ENCODE measurements around the gene SIRPA. TPM values are rescaled to one million over a fixed set of nuclear protein-coding genes. Genes with fewer than 3 reads are reported as not detected.

Gene SIRPA
- total RNA-seq, 1 experiment from 2014 or later: 12.8 TPM

GRCh38 chr20:1868856-1869255, 26.4 kb upstream of the SIRPA start:
- no peaks in the 10 kb centered on the region for H4K20me1 ChIP-seq (ENCODE audit: low read length)
- no peaks in the 10 kb centered on the region for H3K36me3 ChIP-seq (ENCODE audit: low read depth, low read length)
- BruUV-seq (replicated peaks): no TSS peak
- no peak overlapping the region for H2AFZ ChIP-seq (ENCODE audit: low read length)
- ATAC-seq: no peak
- H3K27ac ChIP-seq (ENCODE audit: low read length): no peak overlapping the region
- no peaks in the 10 kb centered on the region for H3K79me2 ChIP-seq (ENCODE audit: low read length)
- no peaks in the 10 kb centered on the region for H3K4me1 ChIP-seq (ENCODE audit: insufficient read depth, low read length)
- no peak overlapping the region for H3K9ac ChIP-seq (ENCODE audit: low read length)
- no peaks in the 10 kb centered on the region for H3K9me3 ChIP-seq (ENCODE audit: low read length)
- TF ChIP-seq EZH2 (IDR thresholded peaks at IDR 0.05; ENCODE audit: low read length, unreplicated experiment) (no peak), EZH2phosphoT487 (IDR thresholded peaks at IDR 0.05; ENCODE audit: borderline replicate concordance, low read length) (no peak), CTCF (conservative IDR thresholded peaks at IDR 0.05; ENCODE audit: low read depth, low read length) (no peak)
- H3K4me3 ChIP-seq (ENCODE audit: low read length): no peak overlapping the region
- H3K27me3 ChIP-seq (ENCODE audit: low read length): no peaks in the 10 kb centered on the region
- no peaks in the 10 kb centered on the region for H3K9me2 ChIP-seq (replicated peaks; ENCODE audit: low read length)
- ChIA-PET CTCF (no interaction called here), POLR2A (ENCODE audit: unreplicated experiment) (no interaction called here)
- H3F3A ChIP-seq (ENCODE audit: low read length, unreplicated experiment): no peaks in the 10 kb centered on the region
- no peak overlapping the region for H3K4me2 ChIP-seq (ENCODE audit: low read length)
- intact Hi-C loops (cut with micrococcal nuclease): no loop called here
- DNase-seq: no peak

GRCh38 chr20:1870323-1870722, 24.9 kb upstream of the SIRPA start:
- ATAC-seq (no peak), DNase-seq (no peak)
- intact Hi-C loops (cut with micrococcal nuclease): no loop called here
- H3K4me2 ChIP-seq (ENCODE audit: low read length): no peak overlapping the region
- H4K20me1 ChIP-seq (ENCODE audit: low read length): no peaks in the 10 kb centered on the region
- H3K79me2 ChIP-seq (ENCODE audit: low read length): no peaks in the 10 kb centered on the region
- H3K27ac ChIP-seq (ENCODE audit: low read length): no peak overlapping the region
- no peak overlapping the region for H3K9ac ChIP-seq (ENCODE audit: low read length)
- H3K4me1 ChIP-seq (ENCODE audit: insufficient read depth, low read length): no peaks in the 10 kb centered on the region
- no peaks in the 10 kb centered on the region for H3K9me2 ChIP-seq (replicated peaks; ENCODE audit: low read length)
- H3K36me3 ChIP-seq (ENCODE audit: low read depth, low read length): no peaks in the 10 kb centered on the region
- no peaks in the 10 kb centered on the region for H3K27me3 ChIP-seq (ENCODE audit: low read length)
- POLR2A ChIA-PET (ENCODE audit: unreplicated experiment): no interaction called here
- no peaks in the 10 kb centered on the region for H3K9me3 ChIP-seq (ENCODE audit: low read length)
- H3F3A ChIP-seq (ENCODE audit: low read length, unreplicated experiment): no peaks in the 10 kb centered on the region
- no peak overlapping the region for H2AFZ ChIP-seq (ENCODE audit: low read length)
- CTCF ChIA-PET: no interaction called here
- no peak overlapping the region for H3K4me3 ChIP-seq (ENCODE audit: low read length)
- no TSS peak for BruUV-seq (replicated peaks)
- no peak for TF ChIP-seq EZH2 (IDR thresholded peaks at IDR 0.05; ENCODE audit: low read length, unreplicated experiment)

GRCh38 chr20:1870792-1871550, 24.2 kb upstream of the SIRPA start:
- Histone ChIP-seq H3K27ac (ENCODE audit: low read length) (no peak overlapping the region), H2AFZ (ENCODE audit: low read length) (no peak overlapping the region), H3K4me2 (ENCODE audit: low read length) (no peak overlapping the region), H4K20me1 (ENCODE audit: low read length) (no peaks in the 10 kb centered on the region), H3K27me3 (ENCODE audit: low read length) (no peaks in the 10 kb centered on the region), H3K9me3 (ENCODE audit: low read length) (no peaks in the 10 kb centered on the region), H3K4me3 (ENCODE audit: low read length) (no peak overlapping the region), H3K9me2 (replicated peaks; ENCODE audit: low read length) (no peaks in the 10 kb centered on the region), H3K4me1 (ENCODE audit: insufficient read depth, low read length) (no peaks in the 10 kb centered on the region), H3K36me3 (ENCODE audit: low read depth, low read length) (no peaks in the 10 kb centered on the region), H3K9ac (ENCODE audit: low read length) (no peak overlapping the region), H3F3A (ENCODE audit: low read length, unreplicated experiment) (no peaks in the 10 kb centered on the region), H3K79me2 (ENCODE audit: low read length) (no peaks in the 10 kb centered on the region)
- CTCF ChIA-PET: no interaction called here
- no TSS peak for BruUV-seq (replicated peaks)
- ATAC-seq: no peak
- intact Hi-C loops (cut with micrococcal nuclease): no loop called here
- TF ChIP-seq EZH2phosphoT487 (IDR thresholded peaks at IDR 0.05; ENCODE audit: borderline replicate concordance, low read length) (no peak), CTCF (conservative IDR thresholded peaks at IDR 0.05; ENCODE audit: low read depth, low read length) (no peak), EZH2 (IDR thresholded peaks at IDR 0.05; ENCODE audit: low read length, unreplicated experiment) (no peak)
- DNase-seq: no peak
- POLR2A ChIA-PET (ENCODE audit: unreplicated experiment): no interaction called here

Measured in PC-3 (cell line).